Stomach (tissue), 4 donors: ENCODE data around the gene PRKG1.

Experiments used
- EP300 ChIP-seq: sonication (generic); formaldehyde crosslinking; IDR thresholded peaks from one replicate; pipeline ENCODE4 v1.6.1; 2017; ENCODE audit warnings: antibody characterized with exemption
- POLR2A ChIP-seq, 4 donors: fragments of 450-650 bp; IDR thresholded peaks; one replicate each; pipeline ENCODE4 v1.6.1; 2016; ENCODE audit warnings: antibody characterized with exemption in 4 of 4, control low read depth in 2 of 4, mild to moderate bottlenecking in 1 of 4, moderate library complexity in 1 of 4
- POLR2AphosphoS5 ChIP-seq, 3 donors: sonication (generic); formaldehyde crosslinking; IDR thresholded peaks; one replicate each; pipeline ENCODE4 v1.6.1; 2016; ENCODE audit warnings: antibody characterized with exemption in 3 of 3
- TF ChIP-seq, protein P1 (sequence below), 7 experiments: fragments of 450-650 bp in 4 of 7; fragments of 200-600 bp in 3 of 7; sonication (generic) in 3 of 7; IDR thresholded peaks; one replicate each; pipeline ENCODE4 v1.5.1; 2016 to 2019; ENCODE audit warnings: antibody characterized with exemption in 7 of 7, control low read depth in 2 of 7, mild to moderate bottlenecking in 1 of 7

DNA sequence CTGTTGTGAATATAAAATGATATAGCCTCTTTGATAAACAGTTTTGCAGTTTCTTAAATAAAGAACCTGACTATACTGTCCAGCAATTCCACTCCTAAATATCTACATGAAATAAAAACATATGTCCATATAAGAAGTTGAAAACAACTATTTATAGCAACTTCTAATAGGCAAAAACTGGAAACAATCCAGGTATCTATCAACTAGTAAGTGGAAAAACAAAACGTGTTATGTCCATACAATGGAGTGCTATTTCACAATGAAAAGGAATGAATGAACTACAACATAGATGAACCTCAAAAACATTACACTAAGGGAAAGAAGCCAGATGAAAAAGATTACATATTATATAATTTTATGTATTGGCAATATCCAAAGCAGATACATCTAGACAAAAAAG is 356.2 kb downstream of the PRKG1 start:
- no peak for TF ChIP-seq POLR2AphosphoS5 (IDR thresholded peaks at IDR 0.05)
- TF ChIP-seq, protein P1, sequence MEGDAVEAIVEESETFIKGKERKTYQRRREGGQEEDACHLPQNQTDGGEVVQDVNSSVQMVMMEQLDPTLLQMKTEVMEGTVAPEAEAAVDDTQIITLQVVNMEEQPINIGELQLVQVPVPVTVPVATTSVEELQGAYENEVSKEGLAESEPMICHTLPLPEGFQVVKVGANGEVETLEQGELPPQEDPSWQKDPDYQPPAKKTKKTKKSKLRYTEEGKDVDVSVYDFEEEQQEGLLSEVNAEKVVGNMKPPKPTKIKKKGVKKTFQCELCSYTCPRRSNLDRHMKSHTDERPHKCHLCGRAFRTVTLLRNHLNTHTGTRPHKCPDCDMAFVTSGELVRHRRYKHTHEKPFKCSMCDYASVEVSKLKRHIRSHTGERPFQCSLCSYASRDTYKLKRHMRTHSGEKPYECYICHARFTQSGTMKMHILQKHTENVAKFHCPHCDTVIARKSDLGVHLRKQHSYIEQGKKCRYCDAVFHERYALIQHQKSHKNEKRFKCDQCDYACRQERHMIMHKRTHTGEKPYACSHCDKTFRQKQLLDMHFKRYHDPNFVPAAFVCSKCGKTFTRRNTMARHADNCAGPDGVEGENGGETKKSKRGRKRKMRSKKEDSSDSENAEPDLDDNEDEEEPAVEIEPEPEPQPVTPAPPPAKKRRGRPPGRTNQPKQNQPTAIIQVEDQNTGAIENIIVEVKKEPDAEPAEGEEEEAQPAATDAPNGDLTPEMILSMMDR (IDR thresholded peaks at IDR 0.05), result no peak
- no peak for TF ChIP-seq EP300
- TF ChIP-seq POLR2A (IDR thresholded peaks at IDR 0.05), result no peak
